A204.1 (cell line): Measurements from ENCODE around the gene PLEKHG3.

Experiments used
- FAIRE-seq: peaks from 2 replicates; lab custom pipeline; 2012; peaks lifted over from hg19 to GRCh38; lab: Jason Lieb, UNC

Gene PLEKHG3

DNA sequence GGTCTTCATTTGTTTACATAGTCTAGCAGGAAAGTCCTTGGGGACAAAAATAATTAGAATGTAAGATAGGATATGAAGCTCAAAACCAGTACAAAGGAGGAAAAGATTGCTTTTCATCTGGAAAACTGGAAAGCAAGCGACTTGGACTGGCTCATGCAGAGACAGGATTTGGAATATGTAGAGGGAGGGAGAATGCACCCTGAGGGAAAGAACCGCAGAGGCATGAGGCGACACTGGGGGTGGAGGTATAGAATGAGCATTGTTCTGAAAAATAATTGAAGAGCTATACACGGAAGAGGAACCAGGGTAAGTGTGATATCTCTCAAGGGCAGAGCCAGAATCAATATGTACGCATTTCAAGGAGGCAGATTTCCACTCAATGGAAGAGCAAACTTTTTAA lies 85.5 kb downstream of the PLEKHG3 start:
- no peak for FAIRE-seq

DNA sequence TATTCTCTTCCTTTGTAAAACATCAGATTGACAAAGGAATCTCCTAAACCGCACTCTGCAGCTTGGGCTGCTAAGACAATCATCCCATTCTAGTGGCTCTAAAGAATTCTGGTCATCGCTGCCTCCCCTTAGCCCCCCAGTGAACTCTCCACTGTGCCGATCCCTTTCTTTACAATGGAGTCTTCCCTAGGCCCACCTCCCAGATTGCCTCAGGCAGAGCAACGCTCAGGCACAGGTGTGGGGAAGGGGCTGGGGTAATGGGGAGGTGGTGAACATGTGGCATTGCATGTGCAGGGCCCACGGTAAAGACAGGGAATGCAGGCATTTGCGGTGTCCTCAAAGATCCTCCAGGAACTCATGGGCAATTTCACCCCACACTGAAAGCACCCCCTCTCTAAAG lies 86.3 kb downstream of the PLEKHG3 start:
- no peak for FAIRE-seq

DNA sequence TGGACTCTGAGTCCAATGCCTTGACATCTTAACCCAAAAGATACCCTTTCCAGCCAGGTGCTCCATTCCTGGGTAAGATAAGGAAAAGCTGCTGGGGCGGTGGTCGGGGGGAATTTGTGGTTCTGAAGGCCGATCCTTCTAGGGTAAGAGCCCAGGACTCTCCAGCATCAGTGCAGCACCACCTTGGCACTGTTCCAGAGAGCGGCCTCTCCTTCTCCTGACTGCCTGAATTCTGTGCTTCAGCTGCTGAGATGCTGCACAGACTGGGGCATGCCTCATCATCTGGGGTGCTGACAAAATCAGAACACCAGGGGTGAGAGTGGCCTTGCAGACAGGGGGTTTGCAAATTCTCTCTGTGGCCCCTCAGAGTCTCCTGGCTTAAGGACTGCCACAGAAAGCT lies 88.0 kb downstream of the PLEKHG3 start:
- FAIRE-seq = no peak

DNA sequence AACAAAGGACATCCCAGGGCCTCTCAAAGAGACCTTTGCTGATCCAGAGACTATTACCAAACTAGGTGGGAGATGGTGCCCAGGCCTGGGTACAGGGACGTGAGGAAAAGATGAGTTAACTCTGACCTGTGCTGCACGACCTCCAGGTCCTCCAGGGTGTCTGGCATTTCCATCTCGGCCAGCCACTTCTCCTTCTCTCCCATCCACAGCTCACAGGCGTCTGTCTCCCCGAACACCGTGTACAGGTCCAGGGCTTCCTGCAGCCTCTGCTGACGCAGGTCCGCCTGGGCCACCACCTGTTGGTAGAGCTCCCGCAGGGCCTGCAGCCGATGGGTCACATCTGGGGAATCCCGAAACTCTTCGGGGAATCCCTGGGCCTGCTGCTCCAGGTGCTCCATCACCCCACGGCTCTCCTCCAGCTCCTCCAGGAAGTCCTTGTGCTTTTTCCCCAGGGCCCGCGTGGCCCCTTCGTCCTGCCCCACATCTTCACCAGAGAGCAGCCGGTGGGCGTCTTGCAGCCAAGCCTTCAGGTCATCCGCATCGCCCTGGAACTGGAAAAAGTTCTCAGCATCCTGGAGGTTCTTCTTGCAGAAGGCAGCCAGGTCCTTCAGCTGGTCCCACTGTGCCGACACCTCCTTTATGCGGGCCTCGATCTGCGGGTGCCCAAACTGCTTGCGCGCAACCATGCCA lies 88.8 kb downstream of the PLEKHG3 start:
- FAIRE-seq = no peak

DNA sequence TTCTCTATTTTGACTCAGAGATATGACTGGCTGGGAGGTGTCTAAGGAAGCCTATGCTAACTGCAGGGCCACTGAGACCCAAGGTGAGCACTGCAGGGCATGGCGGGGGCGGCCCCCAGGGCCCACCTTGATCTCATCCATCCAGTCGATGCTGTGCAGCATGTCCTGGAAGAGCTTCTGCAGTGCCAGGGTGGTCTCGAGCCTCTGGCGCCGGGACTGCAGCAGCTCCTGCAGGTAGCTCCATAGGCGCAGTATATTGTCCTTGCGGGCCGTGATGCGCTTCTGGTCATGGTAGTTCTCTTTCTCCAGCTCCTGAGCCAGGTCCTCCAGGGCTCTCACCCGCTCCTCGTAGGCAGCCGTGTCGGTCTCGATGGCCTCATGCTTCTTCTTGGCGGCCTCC lies 91.0 kb downstream of the PLEKHG3 start:
- no peak for FAIRE-seq

DNA sequence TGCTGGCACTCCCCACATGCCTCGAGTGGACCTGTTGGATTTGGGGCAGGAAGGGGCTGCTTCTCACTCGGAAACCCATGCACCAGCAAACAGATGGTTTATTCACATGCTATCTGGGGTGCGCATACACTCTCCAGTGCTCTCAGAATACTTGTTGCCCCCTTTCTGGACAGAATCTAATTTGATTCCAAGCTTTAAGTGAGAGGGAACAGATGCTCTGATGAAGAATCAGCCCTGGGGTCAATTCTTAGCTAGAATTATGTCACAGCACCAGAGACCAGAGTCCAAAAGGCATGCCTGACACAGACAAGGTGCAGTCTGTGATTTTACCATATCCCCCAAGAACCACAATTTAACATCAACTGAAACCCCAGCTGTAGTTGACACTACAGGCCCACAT lies 91.7 kb downstream of the PLEKHG3 start:
- FAIRE-seq = no peak

DNA sequence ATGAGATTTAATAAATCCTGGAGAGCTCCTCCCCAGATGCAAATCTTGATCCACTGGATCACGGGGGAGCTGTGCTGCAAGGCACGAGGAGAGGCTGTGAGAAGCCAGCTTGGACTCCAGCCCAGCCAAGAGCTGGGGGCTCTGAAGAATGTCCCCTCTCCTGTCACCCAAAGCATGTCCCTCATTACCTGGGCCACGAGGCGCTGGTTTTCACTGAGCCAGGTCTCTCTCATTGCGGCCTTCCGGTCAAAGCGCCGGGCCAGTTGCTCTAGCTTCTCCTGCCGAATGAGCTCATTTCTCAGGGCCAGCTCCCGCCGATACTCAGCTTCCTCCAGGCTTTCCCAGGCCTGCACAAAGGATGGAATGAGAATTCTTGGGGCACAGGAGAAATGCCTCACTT lies 92.1 kb downstream of the PLEKHG3 start:
- no peak for FAIRE-seq

DNA sequence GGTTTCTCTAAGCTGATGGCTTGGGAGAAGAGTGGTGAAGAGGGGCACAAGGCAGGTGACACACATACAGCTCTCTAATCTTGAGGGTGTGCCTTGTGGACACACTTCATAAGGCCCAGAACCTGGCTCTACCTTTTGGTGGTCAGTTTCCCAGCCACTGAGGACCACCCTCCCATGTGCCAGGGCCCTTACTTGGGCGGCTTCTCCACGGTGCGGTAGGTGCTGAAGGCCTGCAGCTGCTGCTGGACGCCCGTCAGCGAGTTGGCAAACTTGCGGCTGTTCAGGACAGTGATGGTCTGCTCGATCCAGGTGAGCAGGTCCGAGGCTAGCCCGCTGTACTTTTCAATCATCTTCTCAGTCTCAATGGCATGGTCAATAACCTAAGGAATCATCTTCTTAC lies 95.3 kb downstream of the PLEKHG3 start:
- FAIRE-seq = no peak
